SKM-1 (cell line): ENCODE results near the gene HOXA3.

ENCODE experiments used
- DNase-seq: peaks from one replicate; lab custom pipeline; 2025; ENCODE audit not compliant: unreplicated experiment; lab: John Stamatoyannopoulos, UW

The HOXA3 gene

GRCh38 chr7:27145914-27146412 is 6.4 kb downstream of the HOXA3 start:
- DNase-seq, result no peak

GRCh38 chr7:27145165-27145913 is 7.0 kb downstream of the HOXA3 start:
- no peak for DNase-seq

- no peak for DNase-seq
Observed at GRCh38 chr7:27144781-27145164, 7.6 kb downstream of the HOXA3 start.

GRCh38 chr7:27143950-27144780 is 8.2 kb downstream of the HOXA3 start:
- no peak for DNase-seq

GRCh38 chr7:27143023-27143949 is 9.1 kb downstream of the HOXA3 start, which contains the start of gene HOXA5:
Gene HOXA5, minus strand, starts transcription at chr7:27143681. Its CDS starts 74 bp downstream, at chr7:27143607.
- no peak for DNase-seq

- no peak for DNase-seq
Observed at GRCh38 chr7:27142580-27143022, 9.8 kb downstream of the HOXA3 start.

- no peak for DNase-seq
Observed at GRCh38 chr7:27141923-27142579, 10.3 kb downstream of the HOXA3 start.

- no peak for DNase-seq
Observed at GRCh38 chr7:27141137-27141922, 11.1 kb downstream of the HOXA3 start.

GRCh38 chr7:27140126-27140857 is 12.1 kb downstream of the HOXA3 start:
- no peak for DNase-seq

- DNase-seq, result no peak
Observed at GRCh38 chr7:27139334-27140125, 12.9 kb downstream of the HOXA3 start.

GRCh38 chr7:27138985-27139333 is 13.4 kb downstream of the HOXA3 start:
- no peak for DNase-seq

GRCh38 chr7:27138472-27138871 is 13.9 kb downstream of the HOXA3 start:
- no peak for DNase-seq

- no peak for DNase-seq
Observed at GRCh38 chr7:27137640-27138315, 14.6 kb downstream of the HOXA3 start.

- no peak for DNase-seq
Observed at GRCh38 chr7:27134392-27134791, 18.0 kb downstream of the HOXA3 start.

GRCh38 chr7:27133409-27134231 is 18.8 kb downstream of the HOXA3 start:
- DNase-seq, result no peak

- no peak for DNase-seq
Observed at GRCh38 chr7:27132978-27133377, 19.4 kb downstream of the HOXA3 start.

GRCh38 chr7:27132214-27132613 is 20.2 kb downstream of the HOXA3 start:
- DNase-seq, result no peak
